ENCODE results near the gene TRIO.
A peak's percentile ranks its signal among the peaks of the same experiment; 100 is the strongest.

TRIO gene

DNA sequence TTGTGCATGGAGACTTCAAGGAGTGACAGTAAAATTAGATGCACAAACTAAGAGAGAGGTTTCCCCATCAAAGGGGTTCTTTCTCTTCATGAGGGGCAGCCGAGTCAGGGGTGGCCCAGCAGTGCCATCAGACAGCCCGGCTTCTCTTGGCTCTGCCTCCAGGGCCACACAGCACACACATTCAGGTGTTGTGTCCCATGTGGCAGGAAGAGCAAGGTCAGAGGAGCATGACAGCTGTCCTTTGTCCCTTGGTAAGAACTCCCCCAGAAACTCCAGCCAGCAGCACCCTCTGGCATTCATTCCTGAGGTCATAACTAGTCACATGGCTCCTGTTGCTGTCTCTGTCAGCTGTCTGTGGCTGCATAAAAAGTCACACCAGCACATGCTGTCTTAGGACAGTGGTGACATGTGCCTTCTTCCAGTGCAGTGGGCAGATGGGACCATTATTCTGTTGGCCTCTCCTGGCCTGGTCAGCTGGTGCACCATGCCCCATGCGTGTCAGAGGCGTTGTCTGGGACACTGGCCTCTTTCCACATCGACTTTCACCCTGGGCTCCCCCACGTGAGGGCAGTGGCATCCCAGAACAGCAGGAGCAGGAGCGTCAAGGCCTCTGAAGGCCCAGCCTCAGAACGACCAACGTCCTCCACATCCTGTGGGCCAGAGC lies 360.0 kb downstream of the TRIO start:
- peak; percentile 24 for DNase-seq

DNA sequence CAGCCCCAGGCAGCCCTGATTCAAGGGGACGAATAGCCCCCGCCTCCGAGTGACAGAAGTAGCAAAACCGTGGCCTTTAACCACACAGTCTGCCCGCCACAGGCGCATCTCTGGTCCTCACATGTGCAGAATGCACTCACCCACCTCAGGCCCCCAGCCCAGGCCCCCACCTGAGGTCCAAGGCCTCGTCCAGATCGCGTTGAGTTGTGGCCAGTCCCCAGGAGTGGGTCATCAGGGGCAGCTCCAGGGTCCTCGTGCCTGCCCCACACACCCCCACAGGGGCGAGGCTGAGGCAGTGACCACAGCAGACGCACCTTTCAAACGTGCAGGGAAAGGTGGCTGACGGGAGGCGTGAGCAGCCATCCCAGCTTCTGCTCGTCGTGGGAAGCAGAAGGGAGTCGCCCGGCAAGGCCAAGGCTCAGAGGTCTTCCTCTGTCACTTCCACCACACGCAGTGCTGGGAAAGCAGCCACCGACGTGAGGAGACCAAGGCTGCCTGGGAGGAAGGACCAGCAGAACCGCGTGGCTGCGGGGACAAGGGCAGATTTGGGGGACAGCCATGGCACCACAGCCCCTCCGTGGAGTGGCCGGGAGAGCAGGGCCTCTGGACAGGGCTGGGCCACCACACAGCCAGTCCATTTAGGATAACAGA lies 360.7 kb downstream of the TRIO start:
- no peak for DNase-seq

DNA sequence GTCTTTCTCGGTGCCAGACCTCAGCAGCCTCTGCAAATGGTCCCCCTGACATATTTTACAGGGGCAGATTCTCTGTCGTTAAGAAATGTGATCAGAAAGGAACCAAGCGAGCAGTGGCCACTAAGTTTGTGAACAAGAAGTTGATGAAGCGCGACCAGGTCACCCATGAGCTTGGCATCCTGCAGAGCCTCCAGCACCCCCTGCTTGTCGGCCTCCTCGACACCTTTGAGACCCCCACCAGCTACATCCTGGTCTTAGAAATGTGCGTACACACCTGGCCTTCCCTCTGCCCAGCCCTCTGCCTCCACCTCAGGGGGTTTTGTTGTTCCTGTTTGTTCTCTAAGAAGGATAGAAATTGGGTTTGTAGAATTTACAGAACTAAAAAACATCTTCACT lies 361.2 kb downstream of the TRIO start:
- no peak for DNase-seq

DNA sequence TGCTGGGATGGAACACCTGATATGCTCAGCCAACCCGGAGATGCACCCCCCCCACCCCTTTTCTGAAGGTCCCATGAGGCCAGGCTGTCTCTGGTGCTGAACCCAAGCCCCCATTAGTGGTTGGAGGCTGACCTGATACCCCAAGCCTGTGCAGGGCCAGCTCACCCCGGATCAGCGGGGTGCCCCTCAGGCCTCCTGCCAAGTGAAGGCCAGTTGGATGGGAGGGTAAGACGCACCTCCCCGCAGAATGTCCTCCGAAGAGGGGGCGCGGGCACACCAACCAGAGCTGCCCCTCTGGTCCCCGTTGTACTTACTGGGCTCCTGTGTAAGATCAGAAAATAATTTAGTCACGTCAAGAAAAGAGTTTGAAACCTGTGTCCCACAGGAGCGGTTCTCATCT lies 361.7 kb downstream of the TRIO start:
- DNase-seq: no peak

DNA sequence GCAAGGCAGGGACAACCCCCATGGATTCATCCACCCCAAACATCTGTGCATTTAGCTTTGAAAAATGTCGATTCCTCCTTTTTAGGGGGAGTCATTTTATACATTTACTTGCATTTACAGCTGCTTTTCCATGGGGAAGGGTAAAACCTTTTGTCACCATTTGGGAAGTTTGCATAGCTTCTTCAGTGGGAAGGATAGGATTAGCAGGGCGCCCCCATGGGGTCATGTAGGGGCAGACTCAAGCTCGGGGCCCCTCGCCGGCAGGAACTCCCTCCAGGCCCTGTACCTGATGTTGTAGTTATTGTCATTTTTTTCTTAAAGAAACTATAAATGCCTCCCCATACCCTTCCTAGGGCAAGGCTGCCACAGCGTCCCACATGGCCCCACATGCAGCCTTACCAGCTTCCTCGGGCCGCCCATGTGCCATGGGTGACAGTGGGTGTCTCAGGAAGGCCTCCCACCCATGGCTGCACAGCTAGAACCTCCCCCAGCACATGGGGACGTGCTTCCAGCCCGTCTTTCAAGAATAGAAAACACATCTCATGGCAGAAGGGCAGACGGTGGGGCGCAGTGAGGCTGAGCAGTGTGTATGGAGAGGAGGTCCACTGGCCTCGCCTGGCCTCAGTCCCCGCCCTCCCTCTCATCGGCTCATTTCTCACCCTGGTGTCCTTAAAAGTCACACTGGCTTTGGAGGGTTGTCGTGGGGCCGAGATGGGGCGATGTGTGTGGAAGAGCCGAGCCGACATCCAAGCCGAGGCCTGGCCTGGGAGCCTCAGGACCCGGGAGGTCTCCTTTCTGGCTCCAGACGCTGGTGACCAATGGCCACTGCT lies 362.4 kb downstream of the TRIO start:
- no peak for DNase-seq

DNA sequence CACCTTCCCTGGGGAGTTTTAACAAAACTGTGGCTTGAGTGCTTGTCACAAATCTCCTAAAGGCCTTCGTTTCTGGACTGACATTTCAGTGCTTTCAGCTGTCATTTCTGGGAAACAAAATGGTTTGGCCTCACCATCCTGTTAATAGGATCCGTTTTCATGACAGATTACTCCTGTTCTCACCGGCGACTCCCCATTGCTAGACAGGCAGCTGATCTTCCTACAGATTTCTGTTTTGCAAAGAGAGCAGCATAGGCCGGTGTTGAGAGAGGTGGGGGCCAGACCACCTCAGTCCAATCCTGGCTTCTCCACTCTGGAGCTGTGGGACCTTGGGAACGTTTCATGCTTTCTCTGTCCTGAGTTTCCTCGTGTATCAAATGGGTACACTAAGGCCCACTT lies 363.0 kb downstream of the TRIO start:
- DNase-seq: no peak

DNA sequence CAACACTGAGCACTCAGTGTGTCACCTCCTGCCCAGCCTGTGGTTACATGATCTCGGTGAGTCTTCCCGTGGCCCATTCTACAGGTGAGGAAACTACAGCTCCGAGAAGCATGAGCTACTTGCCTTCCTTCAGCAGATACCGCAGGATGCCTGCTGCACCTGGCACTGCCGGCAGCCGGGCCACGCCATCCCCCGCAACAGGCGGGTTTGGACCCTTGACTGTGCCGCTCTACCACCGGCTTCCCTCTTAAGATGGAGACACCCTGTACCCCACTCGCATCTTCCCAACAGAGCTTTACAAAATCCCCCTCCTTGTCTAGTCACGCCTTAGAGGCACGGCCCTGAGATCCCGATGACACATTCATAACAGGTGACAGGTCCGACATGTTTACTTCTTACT lies 363.5 kb downstream of the TRIO start:
- no peak for DNase-seq

DNA sequence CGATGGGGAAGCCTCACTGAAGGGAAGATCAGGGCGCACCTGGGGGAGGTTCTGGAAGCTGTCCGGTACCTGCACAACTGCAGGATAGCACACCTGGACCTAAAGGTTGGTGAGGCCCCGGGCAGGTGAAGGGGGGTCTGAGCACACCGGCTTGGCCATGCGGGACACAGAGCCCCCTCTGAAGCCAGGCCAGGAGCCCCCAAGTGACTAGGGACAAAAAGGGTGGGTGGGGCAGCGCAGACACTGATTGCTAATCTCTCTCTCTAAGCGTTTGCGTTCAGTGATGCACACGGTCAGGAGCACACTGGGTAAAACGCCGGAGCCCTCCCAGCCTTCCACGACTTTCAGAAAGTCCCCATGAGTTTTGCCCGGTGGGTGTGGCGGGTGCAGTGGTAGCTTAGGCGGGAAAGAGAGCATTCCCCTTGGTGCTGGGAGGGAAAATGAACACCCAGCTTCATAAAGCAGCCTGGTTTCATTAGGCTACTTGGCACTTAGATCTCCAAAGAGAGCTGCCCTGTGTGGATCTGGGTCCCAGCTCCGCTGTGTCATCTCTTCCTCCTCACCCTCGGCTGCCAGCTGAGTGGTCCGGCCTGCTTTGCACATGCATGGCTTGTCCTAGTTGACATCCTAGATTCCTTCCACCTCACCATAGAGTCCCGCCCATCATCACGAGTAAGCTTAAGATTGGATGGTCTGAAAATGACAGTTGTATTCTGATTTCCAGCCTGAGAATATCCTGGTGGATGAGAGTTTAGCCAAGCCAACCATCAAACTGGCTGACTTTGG lies 364.2 kb downstream of the TRIO start:
- DNase-seq: no peak

DNA sequence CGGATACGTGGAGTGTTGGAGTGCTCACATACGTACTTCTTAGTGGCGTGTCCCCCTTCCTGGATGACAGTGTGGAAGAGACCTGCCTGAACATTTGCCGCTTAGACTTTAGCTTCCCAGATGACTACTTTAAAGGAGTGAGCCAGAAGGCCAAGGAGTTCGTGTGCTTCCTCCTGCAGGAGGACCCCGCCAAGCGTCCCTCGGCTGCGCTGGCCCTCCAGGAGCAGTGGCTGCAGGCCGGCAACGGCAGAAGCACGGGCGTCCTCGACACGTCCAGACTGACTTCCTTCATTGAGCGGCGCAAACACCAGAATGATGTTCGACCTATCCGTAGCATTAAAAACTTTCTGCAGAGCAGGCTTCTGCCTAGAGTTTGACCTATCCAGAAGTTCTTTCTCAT lies 364.9 kb downstream of the TRIO start:
- no peak for DNase-seq

DNA sequence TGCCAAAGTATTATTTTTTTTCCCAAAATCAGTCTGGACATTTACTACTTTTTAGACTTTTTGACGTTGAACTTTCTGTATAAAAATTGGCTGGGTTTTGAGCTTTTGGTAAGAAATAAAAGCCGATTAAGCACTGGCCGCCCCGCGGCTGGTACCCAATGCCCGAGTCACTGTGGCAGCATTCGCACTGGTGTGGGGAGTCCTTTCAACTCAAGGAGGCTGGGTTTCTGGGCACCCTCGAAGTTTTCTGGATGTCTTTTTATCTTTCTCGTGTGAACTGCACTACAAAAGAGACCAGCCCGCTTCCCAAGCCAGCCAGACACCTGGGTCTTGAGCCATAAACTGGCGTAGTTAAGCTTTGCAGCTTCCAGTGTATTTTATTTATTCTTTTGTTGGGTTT lies 366.4 kb downstream of the TRIO start:
- DNase-seq: no peak

DNA sequence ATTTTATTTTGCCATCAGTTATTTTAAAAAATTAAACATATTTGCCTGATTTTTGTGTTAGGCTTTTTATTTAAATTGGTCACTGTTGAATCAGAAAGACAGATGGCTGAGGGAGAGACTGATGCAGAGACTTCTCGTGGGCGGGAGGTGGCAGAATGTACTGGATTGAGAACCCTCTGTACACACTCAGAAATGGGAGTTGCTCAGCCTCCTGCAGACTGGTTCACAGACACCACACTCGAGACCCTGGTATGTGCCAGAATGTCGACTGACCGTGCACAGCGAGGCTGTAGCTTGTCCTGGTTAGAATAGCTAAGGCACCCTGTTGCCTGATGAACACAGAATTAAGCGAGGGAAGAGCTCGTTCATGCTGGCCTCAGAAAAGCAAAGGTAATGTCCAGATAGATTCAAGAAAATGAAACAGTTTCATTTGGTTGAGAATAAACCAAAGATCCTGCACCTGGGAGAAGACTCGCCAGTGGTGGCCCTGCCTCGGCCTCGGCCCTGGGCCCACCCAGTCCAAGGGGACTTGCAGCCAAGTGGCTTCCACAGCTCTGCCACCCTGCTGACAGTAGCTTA lies 367.1 kb downstream of the TRIO start:
- DNase-seq: no peak

DNA sequence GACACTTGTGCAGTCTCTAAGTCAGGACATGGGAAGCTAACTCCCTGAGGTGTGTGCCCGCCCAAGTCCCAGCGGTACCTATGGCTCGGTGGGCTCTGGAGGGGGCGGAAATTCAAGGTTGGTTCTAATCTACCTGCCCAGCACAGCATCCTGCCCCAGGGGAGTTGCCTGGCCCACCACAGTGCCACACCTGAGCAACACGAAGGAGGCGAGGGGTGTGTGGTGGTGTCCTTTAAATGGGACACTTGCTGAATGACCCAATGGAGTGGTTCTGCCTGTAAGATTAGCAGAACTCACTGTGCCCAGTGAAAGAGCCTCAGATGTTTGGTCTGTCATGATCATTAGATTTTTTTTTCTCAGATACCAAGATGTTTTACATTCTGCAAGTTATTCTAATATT lies 367.7 kb downstream of the TRIO start:
- no peak for DNase-seq

DNA sequence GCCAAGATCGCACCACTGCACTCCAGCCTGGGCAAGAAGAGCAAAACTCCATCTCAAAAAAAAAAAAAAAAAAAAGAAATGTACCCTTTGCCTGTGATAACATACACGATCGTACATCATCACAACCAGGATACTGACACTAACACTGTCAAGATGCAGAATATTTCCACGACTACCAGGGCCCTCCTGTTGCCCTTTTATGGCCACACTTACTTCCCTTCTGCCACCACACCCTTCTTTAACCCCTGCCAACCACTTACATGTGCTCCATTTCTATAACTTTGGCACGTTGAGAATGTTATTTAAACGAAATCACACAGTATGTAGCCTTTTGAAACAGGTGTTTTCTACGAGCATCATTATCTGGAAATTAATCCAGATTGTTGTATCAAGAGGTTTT lies 369.4 kb downstream of the TRIO start:
- no peak for DNase-seq

DNA sequence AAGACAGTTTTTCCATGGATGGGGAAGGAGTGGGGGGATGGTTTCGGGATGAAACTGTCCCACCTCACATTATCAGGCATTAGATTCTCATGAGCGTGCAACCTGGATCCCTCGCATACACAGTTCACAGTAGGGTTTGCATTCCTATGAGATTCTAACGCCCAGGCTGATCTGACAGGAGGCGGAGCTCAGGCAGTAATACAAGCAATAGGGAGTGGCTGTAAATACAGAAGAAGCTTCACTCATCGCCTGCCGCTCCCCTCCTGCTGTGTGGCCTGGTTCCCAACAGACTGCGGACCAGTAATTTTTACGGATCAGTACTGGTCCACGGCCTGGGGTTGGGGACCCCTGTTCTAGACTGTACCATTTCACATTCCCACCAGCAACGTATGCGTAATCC lies 370.1 kb downstream of the TRIO start:
- no peak for DNase-seq

DNA sequence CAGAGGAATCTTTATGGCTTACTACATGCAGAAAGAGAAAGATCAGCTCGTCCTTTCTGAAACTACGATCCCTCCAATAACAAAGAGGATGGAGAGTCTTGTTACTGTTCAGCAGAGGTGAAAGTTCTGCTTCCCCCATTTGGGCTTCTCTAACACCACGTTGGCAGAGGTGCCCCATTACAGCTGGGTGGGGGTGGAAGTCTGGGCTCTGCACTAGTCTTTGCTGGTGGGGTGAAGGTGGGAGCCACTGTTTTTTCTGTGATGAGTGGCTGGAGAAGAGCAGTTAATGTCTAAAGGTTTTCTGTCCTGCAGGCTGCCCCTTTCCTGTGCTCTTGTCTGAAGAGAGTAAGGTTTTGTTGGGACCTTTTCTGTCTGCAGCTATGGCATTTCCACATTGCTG lies 373.8 kb downstream of the TRIO start:
- DNase-seq: no peak

DNA sequence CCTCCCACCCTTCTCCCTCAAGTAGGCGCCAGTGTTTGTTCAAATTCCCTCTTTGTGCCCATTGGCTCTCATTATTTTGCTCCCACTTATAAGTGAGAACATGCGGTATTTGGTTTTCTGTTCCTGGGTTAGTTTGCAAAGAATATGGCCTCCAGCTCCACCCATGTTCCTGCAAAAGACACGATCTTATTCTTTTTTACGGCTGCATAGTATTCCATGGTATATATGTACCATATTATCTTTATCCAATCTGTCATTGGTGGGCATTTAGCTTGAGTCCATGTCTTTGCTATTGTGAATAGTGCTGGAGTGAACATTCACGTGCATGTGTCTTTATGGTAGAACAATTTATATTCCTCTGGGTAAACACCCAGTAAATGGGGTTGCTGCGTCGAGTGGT lies 375.5 kb downstream of the TRIO start:
- DNase-seq: no peak

DNA sequence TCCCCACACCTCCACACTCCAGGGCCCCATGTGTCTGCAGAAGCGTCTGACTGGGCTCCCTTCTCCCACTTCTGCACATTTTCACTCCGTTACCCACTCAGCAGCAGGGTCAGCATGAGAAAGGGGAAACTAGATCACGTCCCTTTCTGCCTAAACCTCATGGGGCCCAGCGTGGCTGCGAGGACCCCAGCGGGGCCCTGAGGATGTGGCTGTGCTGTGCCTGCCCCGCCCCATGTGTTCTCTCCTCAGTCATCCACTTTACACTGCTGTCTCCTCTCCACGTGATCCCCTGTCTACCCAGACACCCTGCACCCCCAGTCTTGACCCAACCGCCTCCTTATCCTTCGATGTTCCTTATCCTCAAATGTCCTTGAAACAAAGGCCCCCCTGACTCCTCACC lies 378.6 kb downstream of the TRIO start:
- DNase-seq: no peak

DNA sequence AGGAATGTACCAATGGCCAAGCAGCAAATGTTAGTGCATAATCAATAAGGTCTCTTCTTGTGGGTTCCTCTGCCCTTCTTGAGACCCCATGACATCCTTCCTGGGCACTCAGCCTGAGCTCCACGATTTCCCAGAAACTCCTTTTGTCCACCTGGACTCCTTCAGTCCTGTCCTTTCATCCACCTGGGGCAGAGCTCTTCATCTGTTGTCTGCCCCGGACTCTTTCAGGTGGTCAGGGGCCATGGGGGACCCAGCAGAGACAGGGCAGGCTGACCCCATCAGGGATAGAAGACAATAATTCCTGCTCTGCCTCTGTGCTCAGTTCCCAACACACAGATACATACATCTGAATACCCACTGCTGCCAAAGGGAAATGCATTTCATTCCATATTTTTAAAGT lies 379.6 kb downstream of the TRIO start:
- no peak for DNase-seq

DNA sequence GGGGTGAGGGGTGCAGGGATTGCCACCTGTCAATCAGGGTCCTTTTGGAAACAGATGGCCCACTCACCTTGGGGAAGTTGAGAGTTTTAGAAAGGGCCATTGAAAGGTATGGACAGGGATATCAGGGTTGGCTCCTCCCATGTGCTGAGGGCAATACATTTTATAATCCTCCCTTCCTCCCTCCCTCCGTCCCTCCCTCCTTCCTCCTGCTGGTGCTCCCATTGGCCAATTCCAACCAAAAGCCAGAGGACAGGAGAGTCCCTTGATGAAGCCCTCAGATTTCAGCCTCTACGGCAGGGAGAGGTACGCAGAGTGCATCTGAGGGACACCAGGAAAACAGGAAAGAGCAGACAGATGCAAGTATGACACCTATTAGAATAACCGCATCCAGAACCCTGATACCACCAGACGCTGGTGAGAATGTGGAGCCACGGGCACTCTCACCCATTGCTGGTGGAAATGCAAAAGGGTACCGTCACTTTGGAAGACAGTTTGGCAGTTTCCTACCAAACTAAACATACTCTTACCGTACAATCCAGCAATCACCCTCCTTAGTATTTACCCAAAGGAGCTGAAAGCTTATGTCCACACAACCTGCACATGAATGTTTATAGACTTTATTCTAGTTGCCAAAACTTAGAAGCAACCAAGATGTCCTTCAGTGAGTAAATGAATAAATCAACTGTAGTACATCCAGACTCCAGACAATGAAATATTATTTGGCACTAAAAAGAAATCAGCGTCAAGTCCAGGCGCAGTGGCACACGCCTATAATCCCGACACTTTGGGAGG lies 380.3 kb downstream of the TRIO start:
- no peak for DNase-seq

DNA sequence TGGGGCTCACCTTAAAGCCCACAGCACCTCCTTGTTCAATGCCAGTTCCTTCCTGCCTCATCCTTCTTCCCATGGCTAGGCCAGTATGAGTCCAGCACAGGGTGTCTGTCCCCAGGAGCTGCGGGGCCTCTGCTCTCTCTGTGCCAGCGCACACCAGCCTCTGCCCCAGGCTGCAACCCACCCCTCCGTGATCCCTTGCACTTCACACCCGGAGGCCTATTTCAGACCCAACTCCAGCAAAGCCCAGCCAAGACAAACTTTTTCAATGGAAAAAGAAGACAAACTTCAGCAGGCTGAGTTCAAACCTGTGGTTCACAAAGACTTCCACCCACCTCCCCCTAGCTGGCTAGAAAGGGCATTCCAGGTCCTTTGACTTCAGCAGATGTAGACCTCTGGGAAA lies 382.3 kb downstream of the TRIO start:
- DNase-seq: no peak

DNA sequence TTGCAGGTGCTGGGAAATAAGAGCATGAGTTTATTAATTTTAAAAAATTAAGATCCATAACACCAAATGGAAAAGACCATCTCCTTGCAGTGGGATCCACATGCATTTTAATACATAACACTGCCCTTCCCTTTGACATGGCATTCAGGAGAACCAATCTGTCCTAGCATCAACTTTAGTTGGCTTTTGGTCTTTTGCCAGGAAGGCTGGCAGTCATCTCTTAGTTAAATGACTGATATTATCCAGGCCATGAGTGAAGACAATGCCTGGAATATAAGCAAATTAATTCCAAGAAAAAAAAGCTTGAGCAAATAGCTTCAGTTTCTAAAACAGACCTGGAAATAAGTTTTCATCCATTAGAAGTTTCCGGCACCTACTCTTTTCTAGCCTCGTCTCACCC lies 383.4 kb downstream of the TRIO start:
- DNase-seq: no peak

DNA sequence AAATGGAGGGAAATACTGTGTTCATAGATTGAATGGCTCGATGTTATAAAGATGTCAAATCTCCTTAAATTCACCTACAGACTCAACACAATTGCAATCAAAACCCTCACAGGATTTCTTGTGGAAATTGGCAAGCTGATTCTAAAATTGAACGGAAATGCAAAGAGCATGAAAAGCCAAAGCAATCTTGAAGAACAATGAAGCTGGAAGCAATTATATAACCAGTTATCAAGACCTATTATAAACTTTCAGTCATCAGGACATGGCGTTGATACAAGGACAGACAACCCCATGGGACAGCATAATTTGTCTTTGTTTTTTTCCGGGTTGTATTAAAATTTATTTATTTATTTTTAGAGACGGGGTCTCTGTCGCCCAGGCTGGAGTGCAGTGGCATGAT lies 385.0 kb downstream of the TRIO start:
- no peak for DNase-seq
